ENCODE results near the gene HSP90AB1.

The HSP90AB1 gene

DNA sequence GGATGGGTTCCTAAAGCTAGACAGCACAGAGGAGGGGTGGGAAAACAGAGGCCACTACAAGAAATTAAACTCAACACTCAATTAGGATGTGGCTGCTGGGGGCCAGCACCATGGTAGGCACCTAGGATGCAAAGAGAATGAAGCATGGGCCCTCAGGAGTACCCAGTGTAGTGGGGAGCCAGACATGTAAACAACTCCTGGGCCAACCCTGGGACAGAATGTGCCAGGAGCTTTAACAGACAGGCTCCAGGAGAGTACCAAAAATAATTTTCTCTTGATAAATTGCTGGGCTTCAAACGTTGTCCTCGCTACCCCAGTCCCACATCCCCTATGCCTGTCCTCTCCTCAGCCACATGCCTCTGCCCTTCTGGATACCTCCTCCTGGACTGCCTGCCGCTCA, 25.0 kb downstream of the HSP90AB1 start:
- no peak overlapping the region for H3K4me3 ChIP-seq (ENCODE audit: low read length)
- no peaks in the 10 kb centered on the region for H3K9me3 ChIP-seq (ENCODE audit: control insufficient read depth, insufficient read depth, low read length)
- H3K36me3 ChIP-seq (ENCODE audit: control insufficient read depth, insufficient read depth, low read length), result peaks cover 3% of the 10 kb centered on the region; the same call in 1 of the 2 replicates
- no peak for DNase-seq (ENCODE audit: low read depth, low spot score)
- H3K4me1 ChIP-seq (ENCODE audit: control insufficient read depth, insufficient read depth, low read length), result peaks cover 16% of the 10 kb centered on the region
- no peak overlapping the region for H3K27ac ChIP-seq (ENCODE audit: low read length)
- no peaks in the 10 kb centered on the region; the same call in 1 of the 2 replicates for H3K27me3 ChIP-seq (ENCODE audit: control insufficient read depth, insufficient read depth, low read length)
- WGBS (ENCODE audit: insufficient coverage, insufficient read length), result no CpG with 5 or more reads among the region's 3 CpGs

DNA sequence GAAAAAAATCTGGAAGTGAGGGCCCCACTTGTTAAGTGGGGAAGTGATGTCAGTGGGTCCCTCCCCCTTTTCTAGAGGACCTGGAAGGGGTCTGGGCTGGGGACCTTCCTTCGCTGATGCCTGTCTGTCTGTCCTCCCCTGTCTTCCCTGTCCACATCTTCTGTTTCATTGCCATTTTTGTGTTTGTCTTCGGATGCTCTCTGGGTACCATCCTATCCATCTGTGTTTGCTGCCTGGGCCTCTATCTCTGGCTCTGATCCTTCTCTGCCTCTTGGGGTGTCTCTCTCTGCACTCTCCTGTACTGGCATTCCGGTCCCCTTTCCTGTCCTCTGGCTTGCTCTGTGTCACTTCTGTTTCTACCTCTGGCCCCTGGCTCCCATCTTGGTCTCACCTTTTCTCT, 25.6 kb downstream of the HSP90AB1 start:
- Histone ChIP-seq H3K27me3 (ENCODE audit: control insufficient read depth, insufficient read depth, low read length) (peaks cover 1% of the 10 kb centered on the region; the same call in 1 of the 2 replicates), H3K9me3 (ENCODE audit: control insufficient read depth, insufficient read depth, low read length) (no peaks in the 10 kb centered on the region), H3K27ac (ENCODE audit: low read length) (no peak overlapping the region), H3K36me3 (ENCODE audit: control insufficient read depth, insufficient read depth, low read length) (peaks cover 3% of the 10 kb centered on the region; the same call in 1 of the 2 replicates), H3K4me3 (ENCODE audit: low read length) (no peak overlapping the region), H3K4me1 (ENCODE audit: control insufficient read depth, insufficient read depth, low read length) (peaks cover 16% of the 10 kb centered on the region)
- DNase-seq (ENCODE audit: low read depth, low spot score), result no peak
- no CpG with 5 or more reads among the region's 3 CpGs for WGBS (ENCODE audit: insufficient coverage, insufficient read length)

GRCh38 chr6:44272999-44273566, 26.2 kb downstream of the HSP90AB1 start:
- H3K27ac ChIP-seq (ENCODE audit: low read length), result no peak overlapping the region
- no CpG with 5 or more reads among the region's 23 CpGs for WGBS (ENCODE audit: insufficient coverage, insufficient read length)
- peaks cover 1% of the 10 kb centered on the region; the same call in 1 of the 2 replicates for H3K27me3 ChIP-seq (ENCODE audit: control insufficient read depth, insufficient read depth, low read length)
- no peak for DNase-seq (ENCODE audit: low read depth, low spot score)
- peaks cover 3% of the 10 kb centered on the region; the same call in 1 of the 2 replicates for H3K36me3 ChIP-seq (ENCODE audit: control insufficient read depth, insufficient read depth, low read length)
- H3K4me3 ChIP-seq (ENCODE audit: low read length), result no peak overlapping the region
- H3K9me3 ChIP-seq (ENCODE audit: control insufficient read depth, insufficient read depth, low read length), result no peaks in the 10 kb centered on the region
- H3K4me1 ChIP-seq (ENCODE audit: control insufficient read depth, insufficient read depth, low read length), result peaks cover 16% of the 10 kb centered on the region

DNA sequence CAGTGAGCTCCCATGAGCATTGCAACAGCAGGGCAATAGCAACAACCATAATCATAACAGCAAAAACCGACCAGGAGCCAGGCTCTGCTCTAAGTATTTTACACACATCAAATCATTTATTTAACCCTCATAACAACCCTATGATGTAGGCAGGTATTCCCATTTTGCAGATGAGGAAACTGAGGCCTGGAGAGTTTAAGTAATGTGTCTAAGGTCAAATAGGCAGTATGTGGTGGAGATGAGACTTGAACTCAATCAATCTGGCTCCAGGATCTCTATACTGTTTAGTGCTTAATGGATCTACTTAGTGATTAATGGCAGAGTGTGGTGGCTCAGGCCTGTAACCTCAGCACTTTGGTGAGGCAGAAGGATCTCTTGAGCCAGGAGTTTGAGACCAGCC, 26.7 kb downstream of the HSP90AB1 start:
- WGBS (ENCODE audit: insufficient coverage, insufficient read length), result no CpG with 5 or more reads among the region's 1 CpG
- Histone ChIP-seq H3K4me1 (ENCODE audit: control insufficient read depth, insufficient read depth, low read length) (peaks cover 12% of the 10 kb centered on the region), H3K27ac (ENCODE audit: low read length) (no peak overlapping the region), H3K9me3 (ENCODE audit: control insufficient read depth, insufficient read depth, low read length) (no peaks in the 10 kb centered on the region), H3K36me3 (ENCODE audit: control insufficient read depth, insufficient read depth, low read length) (peaks cover 3% of the 10 kb centered on the region; the same call in 1 of the 2 replicates), H3K4me3 (ENCODE audit: low read length) (no peak overlapping the region), H3K27me3 (ENCODE audit: control insufficient read depth, insufficient read depth, low read length) (peaks cover 1% of the 10 kb centered on the region; the same call in 1 of the 2 replicates)
- DNase-seq (ENCODE audit: low read depth, low spot score), result no peak

GRCh38 chr6:44275271-44275748, 28.4 kb downstream of the HSP90AB1 start:
- Histone ChIP-seq H3K27ac (ENCODE audit: low read length) (no peak overlapping the region), H3K4me3 (ENCODE audit: low read length) (no peak overlapping the region), H3K9me3 (ENCODE audit: control insufficient read depth, insufficient read depth, low read length) (no peaks in the 10 kb centered on the region), H3K4me1 (ENCODE audit: control insufficient read depth, insufficient read depth, low read length) (peaks cover 11% of the 10 kb centered on the region), H3K36me3 (ENCODE audit: control insufficient read depth, insufficient read depth, low read length) (peaks cover 3% of the 10 kb centered on the region; the same call in 1 of the 2 replicates), H3K27me3 (ENCODE audit: control insufficient read depth, insufficient read depth, low read length) (peaks cover 1% of the 10 kb centered on the region; the same call in 1 of the 2 replicates)
- no peak for DNase-seq (ENCODE audit: low read depth, low spot score)
- WGBS (ENCODE audit: insufficient coverage, insufficient read length), result no CpG with 5 or more reads among the region's 59 CpGs

GRCh38 chr6:44275749-44276648, 29.1 kb downstream of the HSP90AB1 start:
- Histone ChIP-seq H3K4me3 (ENCODE audit: low read length) (no peak overlapping the region; the same call in 1 of the 2 replicates), H3K4me1 (ENCODE audit: control insufficient read depth, insufficient read depth, low read length) (peaks cover 11% of the 10 kb centered on the region), H3K36me3 (ENCODE audit: control insufficient read depth, insufficient read depth, low read length) (peaks cover 3% of the 10 kb centered on the region; the same call in 1 of the 2 replicates), H3K27me3 (ENCODE audit: control insufficient read depth, insufficient read depth, low read length) (peaks cover 1% of the 10 kb centered on the region; the same call in 1 of the 2 replicates), H3K9me3 (ENCODE audit: control insufficient read depth, insufficient read depth, low read length) (no peaks in the 10 kb centered on the region), H3K27ac (ENCODE audit: low read length) (no peak overlapping the region)
- no CpG with 5 or more reads among the region's 109 CpGs for WGBS (ENCODE audit: insufficient coverage, insufficient read length)
- no peak for DNase-seq (ENCODE audit: low read depth, low spot score)

DNA sequence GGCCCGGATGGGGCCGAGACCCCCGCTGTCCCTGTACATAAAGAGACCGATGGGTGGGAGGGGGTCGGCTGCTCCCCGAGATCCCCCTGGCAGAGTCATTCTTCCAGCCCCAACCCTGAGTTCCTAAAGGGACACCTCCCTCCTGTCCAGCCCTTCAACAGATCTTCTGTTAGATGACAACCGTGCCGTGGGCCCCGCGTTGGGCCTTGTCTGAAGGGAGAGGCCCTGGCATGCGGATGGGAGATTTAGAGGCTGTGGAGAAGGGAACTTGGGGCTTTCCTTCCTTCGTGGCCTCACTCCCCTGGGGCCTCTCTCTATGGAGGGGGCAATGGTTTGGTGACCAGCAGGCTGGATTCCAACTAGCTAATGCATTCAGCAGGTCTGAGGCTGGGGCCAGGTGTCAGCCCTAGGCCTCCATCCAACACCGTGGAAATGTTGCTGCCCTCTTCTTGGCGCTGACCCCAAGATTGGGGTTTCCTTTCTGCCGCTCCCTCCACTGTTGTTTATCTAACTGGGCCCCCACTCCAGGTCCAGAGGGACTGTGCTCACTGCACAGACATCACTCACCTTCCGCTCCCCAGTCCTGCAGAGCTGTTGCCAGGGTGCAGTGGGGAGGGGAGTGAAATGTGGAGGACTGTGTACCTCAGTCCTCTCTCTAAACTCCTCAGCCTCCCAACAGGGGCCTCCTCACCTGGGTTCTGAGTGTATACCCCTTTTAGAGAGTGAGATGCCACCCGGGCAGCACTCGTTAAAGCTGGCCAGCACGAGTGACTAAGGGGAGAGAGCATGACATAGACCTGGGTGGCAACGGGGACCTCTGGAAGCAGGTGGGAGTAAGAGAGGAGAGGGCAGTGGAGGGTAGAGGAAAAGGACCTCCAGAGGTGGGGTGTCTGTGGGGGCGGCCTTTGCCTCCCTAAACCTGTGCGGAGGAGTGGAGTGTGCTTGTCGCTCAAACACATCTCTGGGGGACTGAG, 30.1 kb downstream of the HSP90AB1 start:
- peaks cover 3% of the 10 kb centered on the region; the same call in 1 of the 2 replicates for H3K36me3 ChIP-seq (ENCODE audit: control insufficient read depth, insufficient read depth, low read length)
- no CpG with 5 or more reads among the region's 23 CpGs for WGBS (ENCODE audit: insufficient coverage, insufficient read length)
- H3K9me3 ChIP-seq (ENCODE audit: control insufficient read depth, insufficient read depth, low read length), result no peaks in the 10 kb centered on the region
- H3K4me1 ChIP-seq (ENCODE audit: control insufficient read depth, insufficient read depth, low read length), result peaks cover 8% of the 10 kb centered on the region
- no peak overlapping the region for H3K4me3 ChIP-seq (ENCODE audit: low read length)
- no peak overlapping the region for H3K27ac ChIP-seq (ENCODE audit: low read length)
- H3K27me3 ChIP-seq (ENCODE audit: control insufficient read depth, insufficient read depth, low read length), result peaks cover 1% of the 10 kb centered on the region; the same call in 1 of the 2 replicates
- no peak for DNase-seq (ENCODE audit: low read depth, low spot score)

- no peak overlapping the region for H3K27ac ChIP-seq (ENCODE audit: low read length)
- peaks cover 1% of the 10 kb centered on the region; the same call in 1 of the 2 replicates for H3K27me3 ChIP-seq (ENCODE audit: control insufficient read depth, insufficient read depth, low read length)
- H3K9me3 ChIP-seq (ENCODE audit: control insufficient read depth, insufficient read depth, low read length), result no peaks in the 10 kb centered on the region
- no peak overlapping the region for H3K4me3 ChIP-seq (ENCODE audit: low read length)
- H3K36me3 ChIP-seq (ENCODE audit: control insufficient read depth, insufficient read depth, low read length), result peaks cover 3% of the 10 kb centered on the region; the same call in 1 of the 2 replicates
- no peak for DNase-seq (ENCODE audit: low read depth, low spot score)
- peaks cover 8% of the 10 kb centered on the region for H3K4me1 ChIP-seq (ENCODE audit: control insufficient read depth, insufficient read depth, low read length)
- WGBS (ENCODE audit: insufficient coverage, insufficient read length), result no CpG with 5 or more reads among the region's 7 CpGs
Measured at GRCh38 chr6:44277763-44278162, 30.9 kb downstream of the HSP90AB1 start.

GRCh38 chr6:44278315-44278714, 31.4 kb downstream of the HSP90AB1 start:
- no peaks in the 10 kb centered on the region for H3K9me3 ChIP-seq (ENCODE audit: control insufficient read depth, insufficient read depth, low read length)
- peaks cover 3% of the 10 kb centered on the region; the same call in 1 of the 2 replicates for H3K27me3 ChIP-seq (ENCODE audit: control insufficient read depth, insufficient read depth, low read length)
- peaks cover 3% of the 10 kb centered on the region; the same call in 1 of the 2 replicates for H3K36me3 ChIP-seq (ENCODE audit: control insufficient read depth, insufficient read depth, low read length)
- no peak overlapping the region for H3K4me3 ChIP-seq (ENCODE audit: low read length)
- H3K4me1 ChIP-seq (ENCODE audit: control insufficient read depth, insufficient read depth, low read length), result peaks cover 8% of the 10 kb centered on the region
- no CpG with 5 or more reads among the region's 3 CpGs for WGBS (ENCODE audit: insufficient coverage, insufficient read length)
- H3K27ac ChIP-seq (ENCODE audit: low read length), result no peak overlapping the region
- DNase-seq (ENCODE audit: low read depth, low spot score), result no peak
